Measurements from ENCODE around the gene TGIF2. TPM values are rescaled to one million over a fixed set of nuclear protein-coding genes. Genes with fewer than 3 reads are reported as not detected.

The TGIF2 gene
- total RNA-seq, 4 donors from 2014 or later = 6.5 to 10.5 (median 9.5) TPM

DNA sequence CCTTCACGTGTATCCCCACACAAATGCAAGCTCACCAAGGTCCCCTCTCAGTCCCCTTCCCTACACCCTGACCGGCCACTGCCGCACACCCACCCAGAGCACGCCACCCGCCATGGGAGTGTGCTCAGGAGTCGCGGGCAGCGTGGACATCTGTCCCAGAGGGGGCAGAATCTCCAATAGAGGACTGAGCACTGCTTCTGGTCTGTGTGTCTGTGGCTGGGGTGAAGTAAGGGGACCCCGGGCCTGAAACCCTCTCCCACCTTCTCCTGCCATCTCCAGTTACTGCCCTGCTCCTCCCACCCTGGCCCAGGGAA, 23.8 kb upstream of the TGIF2 start:
- 81 to 93% methylated on average over 9 of the region's 9 CpGs for WGBS, 2 donors
- TF ChIP-seq POLR2A (IDR thresholded peaks at IDR 0.05) = no peak
- TF ChIP-seq, protein P1, sequence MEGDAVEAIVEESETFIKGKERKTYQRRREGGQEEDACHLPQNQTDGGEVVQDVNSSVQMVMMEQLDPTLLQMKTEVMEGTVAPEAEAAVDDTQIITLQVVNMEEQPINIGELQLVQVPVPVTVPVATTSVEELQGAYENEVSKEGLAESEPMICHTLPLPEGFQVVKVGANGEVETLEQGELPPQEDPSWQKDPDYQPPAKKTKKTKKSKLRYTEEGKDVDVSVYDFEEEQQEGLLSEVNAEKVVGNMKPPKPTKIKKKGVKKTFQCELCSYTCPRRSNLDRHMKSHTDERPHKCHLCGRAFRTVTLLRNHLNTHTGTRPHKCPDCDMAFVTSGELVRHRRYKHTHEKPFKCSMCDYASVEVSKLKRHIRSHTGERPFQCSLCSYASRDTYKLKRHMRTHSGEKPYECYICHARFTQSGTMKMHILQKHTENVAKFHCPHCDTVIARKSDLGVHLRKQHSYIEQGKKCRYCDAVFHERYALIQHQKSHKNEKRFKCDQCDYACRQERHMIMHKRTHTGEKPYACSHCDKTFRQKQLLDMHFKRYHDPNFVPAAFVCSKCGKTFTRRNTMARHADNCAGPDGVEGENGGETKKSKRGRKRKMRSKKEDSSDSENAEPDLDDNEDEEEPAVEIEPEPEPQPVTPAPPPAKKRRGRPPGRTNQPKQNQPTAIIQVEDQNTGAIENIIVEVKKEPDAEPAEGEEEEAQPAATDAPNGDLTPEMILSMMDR (IDR thresholded peaks at IDR 0.05) = no peak
- H3K4me3 ChIP-seq (ENCODE audit: low read depth, poor library complexity, severe bottlenecking) = no peak overlapping the region
- DNase-seq (ENCODE audit: low spot score in 2 of 2) = no peak
- intact Hi-C loops (cut with DNase I; ENCODE audit: low total_unique reads) = loop anchor here (5.0 kb wide), 1 partner anchor 863 kb away; no protein-coding TSS in a partner anchor

DNA sequence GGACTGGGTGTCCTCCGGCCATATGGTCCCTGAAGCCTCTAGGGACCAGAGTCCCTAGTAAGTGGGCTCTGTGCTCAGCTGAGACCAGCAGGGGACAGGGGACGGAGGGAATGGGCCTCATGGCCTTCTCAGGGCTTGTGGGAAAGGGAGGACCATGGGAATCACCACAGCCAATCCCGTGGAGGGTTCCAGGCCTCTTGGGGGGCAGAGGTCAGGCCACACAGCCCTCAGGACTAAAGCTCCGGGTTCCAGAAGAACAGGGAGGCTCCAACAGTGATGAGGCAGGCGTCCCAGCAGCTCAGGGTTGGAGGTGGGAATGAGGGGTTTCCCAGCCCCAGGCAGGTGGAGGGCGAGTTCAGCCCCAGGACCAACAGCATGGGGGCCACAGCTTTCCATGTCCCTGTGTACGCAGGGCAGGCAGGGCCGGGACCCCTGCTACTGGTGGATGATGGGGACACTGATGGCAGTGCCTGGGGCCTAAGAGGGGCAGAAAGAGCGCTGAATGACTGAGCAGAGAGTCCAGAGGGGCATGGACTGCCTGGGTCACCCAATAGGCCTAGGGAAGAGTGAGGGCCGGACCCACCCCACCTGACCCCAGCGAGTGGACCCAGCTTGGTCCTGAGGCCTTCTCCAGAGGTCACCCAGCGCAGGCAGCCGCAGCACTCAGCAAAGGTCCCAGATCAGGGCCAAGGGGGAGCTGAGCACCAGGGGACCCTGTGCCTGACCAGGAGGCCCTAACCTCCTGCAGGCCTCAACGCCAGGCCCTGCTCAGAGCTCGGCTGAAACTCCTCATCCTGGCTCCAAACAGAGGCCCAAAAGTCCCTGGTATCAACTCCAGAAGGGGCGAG, 23.2 kb upstream of the TGIF2 start:
- 70 to 76% methylated on average over 11 to 15 of the region's 16 CpGs for WGBS, 2 donors
- H3K4me3 ChIP-seq (ENCODE audit: low read depth, poor library complexity, severe bottlenecking) = no peak overlapping the region
- TF ChIP-seq, protein P1 (IDR thresholded peaks at IDR 0.05) = no peak
- no peak for TF ChIP-seq POLR2A (IDR thresholded peaks at IDR 0.05)
- intact Hi-C loops (cut with DNase I; ENCODE audit: low total_unique reads) = loop anchor here (5.0 kb wide), 2 partner anchors 52 to 862 kb away; no protein-coding TSS in a partner anchor
- no peak for DNase-seq (ENCODE audit: low spot score in 2 of 2)

DNA sequence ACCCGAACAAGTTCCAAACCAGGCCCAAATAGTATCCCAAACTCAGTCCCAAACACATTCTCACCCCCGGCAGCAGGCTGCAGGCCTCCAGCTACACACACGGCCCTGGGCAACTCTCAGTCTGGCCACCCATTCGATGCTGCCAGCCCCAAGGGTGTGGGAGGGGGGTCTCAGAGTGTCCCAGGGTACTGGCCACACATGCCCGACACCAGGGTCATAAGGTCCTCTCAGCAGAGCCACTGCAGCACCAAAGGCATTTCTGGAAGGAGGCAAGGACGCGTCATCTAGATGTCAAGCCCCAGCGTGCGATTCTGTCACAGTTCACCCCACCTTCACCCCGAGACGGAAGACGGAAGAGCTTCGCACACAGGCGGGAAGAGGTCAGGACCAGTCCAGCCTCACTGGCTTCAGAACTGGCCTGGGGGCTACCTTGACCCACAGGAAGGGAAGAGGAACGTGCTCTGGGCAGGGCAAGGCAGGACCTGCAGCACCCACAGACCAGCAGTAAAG, 22.6 kb upstream of the TGIF2 start:
- WGBS, 2 donors = 39 to 60% methylated on average over 14 to 15 of the region's 15 CpGs
- TF ChIP-seq, protein P1 (IDR thresholded peaks at IDR 0.05) = no peak
- no peak for TF ChIP-seq POLR2A (IDR thresholded peaks at IDR 0.05)
- H3K4me3 ChIP-seq (ENCODE audit: low read depth, poor library complexity, severe bottlenecking) = no peak overlapping the region
- DNase-seq (ENCODE audit: low spot score in 2 of 2) = no peak
- intact Hi-C loops (cut with DNase I; ENCODE audit: low total_unique reads) = loop anchor here (5.0 kb wide), 1 partner anchor 51 kb away; no protein-coding TSS in a partner anchor

DNA sequence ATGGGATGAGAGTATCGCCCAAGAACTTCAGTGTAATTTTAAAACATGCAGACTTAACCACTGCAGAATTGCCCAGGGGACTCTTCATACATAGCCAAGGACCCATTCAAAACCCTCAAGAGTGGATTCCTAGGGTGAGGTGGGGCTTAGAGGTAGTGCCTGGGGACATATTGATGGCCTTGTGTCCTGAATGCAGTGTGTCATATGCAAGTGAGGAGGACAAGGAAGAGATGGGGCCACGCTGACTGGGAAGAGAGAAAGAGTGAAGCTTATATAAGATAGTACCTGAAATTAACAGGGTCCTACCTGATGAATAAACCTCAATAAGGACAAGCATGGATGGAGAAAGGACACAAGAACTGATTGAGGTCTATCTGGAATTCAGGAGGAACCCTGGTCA, 18.1 kb upstream of the TGIF2 start:
- intact Hi-C loops (cut with DNase I; ENCODE audit: low total_unique reads) = no loop called here
- no peak for DNase-seq (ENCODE audit: low spot score in 2 of 2)
- TF ChIP-seq POLR2A (IDR thresholded peaks at IDR 0.05) = no peak
- TF ChIP-seq, protein P1 (IDR thresholded peaks at IDR 0.05) = no peak
- WGBS, 2 donors = 95 to 98% methylated on average over 2 of the region's 2 CpGs
- no peak overlapping the region for H3K4me3 ChIP-seq (ENCODE audit: low read depth, poor library complexity, severe bottlenecking)

DNA sequence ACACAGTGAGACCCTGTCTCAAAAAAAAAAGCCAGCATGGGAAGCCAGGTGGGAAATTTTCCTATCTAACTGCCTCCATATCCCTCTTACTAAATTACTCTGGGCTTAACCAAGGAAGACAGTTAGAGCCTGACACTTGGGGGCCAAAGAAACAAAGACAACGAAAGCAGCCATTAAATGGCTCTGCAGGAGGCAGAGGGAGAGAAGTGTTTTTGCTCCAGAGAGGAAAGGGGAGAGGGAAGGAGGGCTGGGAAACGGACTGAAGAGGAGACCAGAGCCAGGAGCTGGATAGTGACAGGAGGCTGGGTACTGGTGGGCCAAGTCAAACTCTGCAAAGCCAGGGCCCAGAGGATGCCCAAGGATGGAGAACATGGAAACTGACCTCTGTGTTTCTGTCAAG, 10.7 kb upstream of the TGIF2 start:
- H3K4me3 ChIP-seq (ENCODE audit: low read depth, poor library complexity, severe bottlenecking) = no peak overlapping the region
- DNase-seq (ENCODE audit: low spot score in 2 of 2) = no peak
- intact Hi-C loops (cut with DNase I; ENCODE audit: low total_unique reads) = no loop called here
- no peak for TF ChIP-seq POLR2A (IDR thresholded peaks at IDR 0.05)
- TF ChIP-seq, protein P1 (IDR thresholded peaks at IDR 0.05) = no peak
- 76 to 78% methylated on average over 2 of the region's 2 CpGs for WGBS, 2 donors

Measured in lower leg skin (tissue), 4 donors.